Mesodermal cell (in vitro differentiated cells): ENCODE results near the gene MAP2K7.
A peak's percentile ranks its signal among the peaks of the same experiment; 100 is the strongest.
"Not testable (repeated sequence)": the region's sequence is repeated elsewhere in the genome, so short reads cannot be mapped to it uniquely, and the experiment has no call there.

Experiments
- H3K27ac ChIP-seq: 2 replicates; pipeline ENCODE4 v1.7.0; 2013; ENCODE audit warnings: mild to moderate bottlenecking, low read depth, low read length, moderate library complexity; ENCODE audit not compliant: severe bottlenecking
- H3K36me3 ChIP-seq: 2 replicates; pipeline ENCODE4 v1.7.1; 2013; ENCODE audit warnings: mild to moderate bottlenecking, low read length, moderate library complexity; ENCODE audit not compliant: control insufficient read depth, insufficient read depth
- H3K4me1 ChIP-seq: one replicate; pipeline ENCODE4 v1.7.1; 2013; ENCODE audit warnings: mild to moderate bottlenecking, low read length; ENCODE audit not compliant: insufficient read depth, control insufficient read depth, poor library complexity, severe bottlenecking
- H3K4me3 ChIP-seq: 2 replicates; pipeline ENCODE4 v1.7.0; 2013; ENCODE audit warnings: low read length, control low read depth, mild to moderate bottlenecking; ENCODE audit not compliant: insufficient read depth, poor library complexity, severe bottlenecking; ENCODE audit errors: extremely low read depth
- H3K9me3 ChIP-seq: 2 replicates; pipeline ENCODE4 v1.7.1; 2013; ENCODE audit warnings: mild to moderate bottlenecking, low read length, moderate library complexity; ENCODE audit not compliant: control insufficient read depth
- WGBS, 2 experiments: methylation state at CpG; one replicate each; pipeline ENCODE4 v1.1.5; 2013; ENCODE audit warnings: missing lambda C conversion rate in 2 of 2; ENCODE audit not compliant: insufficient coverage in 2 of 2; 5-methylcytosine and 5-hydroxymethylcytosine counted together

The MAP2K7 gene

GRCh38 chr19:7916955-7917266, 13.2 kb downstream of the MAP2K7 start:
- peaks cover 15% of the 10 kb centered on the region for H3K4me1 ChIP-seq
- H3K9me3 ChIP-seq, result no peaks in the 10 kb centered on the region
- no peak overlapping the region for H3K27ac ChIP-seq
- peaks cover 18% of the 10 kb centered on the region for H3K36me3 ChIP-seq
- H3K4me3 ChIP-seq, result peak overlapping the region; percentile 39
- WGBS, 2 experiments, result 6 to 12% methylated on average over 10 to 11 of the region's 12 CpGs

- Histone ChIP-seq H3K27ac (no peak overlapping the region), H3K4me3 (peak overlapping the region; percentile 39), H3K9me3 (no peaks in the 10 kb centered on the region), H3K36me3 (peaks cover 21% of the 10 kb centered on the region), H3K4me1 (peaks cover 15% of the 10 kb centered on the region)
- 3 to 4% methylated on average over 62 to 65 of the region's 71 CpGs for WGBS, 2 experiments
Observed at GRCh38 chr19:7917267-7918061, 13.8 kb downstream of the MAP2K7 start.

GRCh38 chr19:7918062-7918614, 14.5 kb downstream of the MAP2K7 start:
- H3K27ac ChIP-seq, H3K9me3 ChIP-seq: not testable (repeated sequence)
- H3K4me3 ChIP-seq, result peak overlapping the region; percentile 39
- 64 to 76% methylated on average over 12 of the region's 29 CpGs for WGBS, 2 experiments
- H3K36me3 ChIP-seq, result peaks cover 21% of the 10 kb centered on the region
- peaks cover 15% of the 10 kb centered on the region for H3K4me1 ChIP-seq

GRCh38 chr19:7918615-7919421, 15.1 kb downstream of the MAP2K7 start:
- peaks cover 22% of the 10 kb centered on the region for H3K36me3 ChIP-seq
- H3K4me3 ChIP-seq, result no peak overlapping the region
- WGBS, 2 experiments, result 91 to 96% methylated on average over 26 to 33 of the region's 42 CpGs

GRCh38 chr19:7919610-7920518, 16.2 kb downstream of the MAP2K7 start, which contains the start of gene SNAPC2:
TSS of gene SNAPC2 (plus strand) at chr19:7920338. CDS start at chr19:7920367, 29 bp downstream.
- H3K36me3 ChIP-seq, result peaks cover 28% of the 10 kb centered on the region
- 16 to 21% methylated on average over 43 to 58 of the region's 62 CpGs for WGBS, 2 experiments
- peak within 1 kb of the TSS; percentile 88 for H3K27ac ChIP-seq
- H3K9me3 ChIP-seq, result no peaks in the 10 kb centered on the region
- H3K4me1 ChIP-seq, result peaks cover 19% of the 10 kb centered on the region
- peak within 1 kb of the TSS; percentile 63 for H3K4me3 ChIP-seq

More at GRCh38 chr19:7918615-7919421, 15.1 kb downstream of the MAP2K7 start:
- Histone ChIP-seq H3K27ac (no peak overlapping the region), H3K4me1 (peaks cover 15% of the 10 kb centered on the region), H3K9me3 (no peaks in the 10 kb centered on the region)

- H3K9me3 ChIP-seq, result no peaks in the 10 kb centered on the region
- peak overlapping the region; percentile 63 for H3K4me3 ChIP-seq
- 13 to 18% methylated on average over 24 to 31 of the region's 62 CpGs for WGBS, 2 experiments
- peak overlapping the region; percentile 88 for H3K27ac ChIP-seq
- peaks cover 28% of the 10 kb centered on the region for H3K36me3 ChIP-seq
- peaks cover 19% of the 10 kb centered on the region for H3K4me1 ChIP-seq
Observed at GRCh38 chr19:7920519-7921301, 17.0 kb downstream of the MAP2K7 start.

- H3K4me1 ChIP-seq, result peaks cover 20% of the 10 kb centered on the region
- H3K27ac ChIP-seq, result peak overlapping the region; percentile 46
- 88 to 95% methylated on average over 11 to 15 of the region's 17 CpGs for WGBS, 2 experiments
- H3K4me3 ChIP-seq, result peak overlapping the region; percentile 39
- H3K36me3 ChIP-seq, result peaks cover 28% of the 10 kb centered on the region
- H3K9me3 ChIP-seq, result no peaks in the 10 kb centered on the region
Observed at GRCh38 chr19:7921302-7921966, 17.8 kb downstream of the MAP2K7 start.

GRCh38 chr19:7921967-7922835, 18.5 kb downstream of the MAP2K7 start:
- H3K4me1 ChIP-seq, result peaks cover 23% of the 10 kb centered on the region
- no peak overlapping the region for H3K27ac ChIP-seq
- H3K9me3 ChIP-seq, result no peaks in the 10 kb centered on the region
- H3K4me3 ChIP-seq, result no peak overlapping the region
- peaks cover 28% of the 10 kb centered on the region for H3K36me3 ChIP-seq
- 94 to 95% methylated on average over 25 to 31 of the region's 31 CpGs for WGBS, 2 experiments

GRCh38 chr19:7922836-7923195, 19.1 kb downstream of the MAP2K7 start:
- Histone ChIP-seq H3K4me1 (peaks cover 22% of the 10 kb centered on the region), H3K36me3 (peaks cover 28% of the 10 kb centered on the region), H3K4me3 (no peak overlapping the region), H3K27ac (no peak overlapping the region), H3K9me3 (no peaks in the 10 kb centered on the region)
- WGBS, 2 experiments, result 91 to 93% methylated on average over 4 to 8 of the region's 8 CpGs
